MM.1S (cell line): ENCODE results near the gene NRN1.

ENCODE experiments used
- DNase-seq: peaks from one replicate; pipeline ENCODE4 v3.0.0-alpha.2; 2015
- H2AFZ ChIP-seq: fragments of 300-600 bp; sonication (generic); 2 replicates; pipeline ENCODE4 v1.6.0; 2016; ENCODE audit warnings: antibody characterized with exemption, low read length
- H3F3A ChIP-seq: fragments of 300-600 bp; sonication (generic); 2 replicates; pipeline ENCODE4 v1.6.1; 2016; ENCODE audit warnings: mild to moderate bottlenecking, antibody characterized with exemption, low read length, moderate library complexity, mixed read lengths; ENCODE audit not compliant: insufficient read depth
- H3K27ac ChIP-seq: fragments of 300-600 bp; sonication (generic); 2 replicates; pipeline ENCODE4 v1.5.1; 2016; ENCODE audit warnings: mild to moderate bottlenecking, low read length
- H3K27me3 ChIP-seq: fragments of 300-600 bp; sonication (generic); replicated peaks from 2 replicates; pipeline ENCODE4 v1.6.0; 2016; ENCODE audit warnings: low read length; ENCODE audit not compliant: insufficient read depth
- H3K36me3 ChIP-seq: fragments of 300-600 bp; sonication (generic); replicated peaks from 2 replicates; pipeline ENCODE4 v1.6.1; 2016; ENCODE audit warnings: mild to moderate bottlenecking, low read length, mixed read lengths; ENCODE audit not compliant: insufficient read depth
- H3K4me1 ChIP-seq: fragments of 300-600 bp; sonication (generic); 2 replicates; pipeline ENCODE4 v1.6.1; 2016; ENCODE audit warnings: low read length, mixed read lengths
- H3K4me2 ChIP-seq: fragments of 300-600 bp; sonication (generic); 2 replicates; pipeline ENCODE4 v1.6.0; 2016; ENCODE audit warnings: low read depth, low read length
- H3K4me3 ChIP-seq: fragments of 300-600 bp; sonication (generic); 2 replicates; pipeline ENCODE4 v1.5.1; 2016; ENCODE audit warnings: low read length, mixed read lengths
- H3K79me2 ChIP-seq: fragments of 300-600 bp; sonication (generic); 2 replicates; pipeline ENCODE4 v1.6.1; 2016; ENCODE audit warnings: mixed run types, low read length, mixed read lengths
- H3K9ac ChIP-seq: fragments of 300-600 bp; sonication (generic); 2 replicates; pipeline ENCODE4 v1.6.1; 2016; ENCODE audit warnings: low read length, mixed read lengths
- H3K9me2 ChIP-seq: fragments of 300-600 bp; sonication (generic); replicated peaks from 2 replicates; pipeline ENCODE4 v1.6.1; 2016; ENCODE audit warnings: mild to moderate bottlenecking, low read length, mixed read lengths; ENCODE audit not compliant: insufficient read depth
- H3K9me3 ChIP-seq: fragments of 300-600 bp; sonication (generic); replicated peaks from 2 replicates; pipeline ENCODE4 v1.6.1; 2016; ENCODE audit warnings: mild to moderate bottlenecking, low read length, mixed read lengths; ENCODE audit not compliant: insufficient read depth
- H4K20me1 ChIP-seq: fragments of 300-600 bp; sonication (generic); 2 replicates; pipeline ENCODE4 v1.6.1; 2016; ENCODE audit warnings: mild to moderate bottlenecking, low read length, moderate library complexity, mixed read lengths; ENCODE audit not compliant: insufficient read depth
- EZH2 ChIP-seq: fragments of 300-600 bp; sonication (generic); optimal IDR thresholded peaks from 2 replicates; pipeline ENCODE3; 2017; ENCODE audit warnings: low read depth, mild to moderate bottlenecking, antibody characterized with exemption, low read length, mixed read lengths
- EZH2phosphoT487 ChIP-seq: fragments of 300-600 bp; sonication (generic); IDR thresholded peaks from 2 replicates; pipeline ENCODE4 v1.6.1; 2018; ENCODE audit warnings: antibody characterized with exemption, low read length
- TF ChIP-seq, protein P1 (sequence below): fragments of 300-600 bp; sonication (generic); IDR thresholded peaks from 2 replicates; pipeline ENCODE4 v1.5.1; 2016; ENCODE audit warnings: antibody characterized with exemption, low read length, mixed read lengths

Gene NRN1

DNA sequence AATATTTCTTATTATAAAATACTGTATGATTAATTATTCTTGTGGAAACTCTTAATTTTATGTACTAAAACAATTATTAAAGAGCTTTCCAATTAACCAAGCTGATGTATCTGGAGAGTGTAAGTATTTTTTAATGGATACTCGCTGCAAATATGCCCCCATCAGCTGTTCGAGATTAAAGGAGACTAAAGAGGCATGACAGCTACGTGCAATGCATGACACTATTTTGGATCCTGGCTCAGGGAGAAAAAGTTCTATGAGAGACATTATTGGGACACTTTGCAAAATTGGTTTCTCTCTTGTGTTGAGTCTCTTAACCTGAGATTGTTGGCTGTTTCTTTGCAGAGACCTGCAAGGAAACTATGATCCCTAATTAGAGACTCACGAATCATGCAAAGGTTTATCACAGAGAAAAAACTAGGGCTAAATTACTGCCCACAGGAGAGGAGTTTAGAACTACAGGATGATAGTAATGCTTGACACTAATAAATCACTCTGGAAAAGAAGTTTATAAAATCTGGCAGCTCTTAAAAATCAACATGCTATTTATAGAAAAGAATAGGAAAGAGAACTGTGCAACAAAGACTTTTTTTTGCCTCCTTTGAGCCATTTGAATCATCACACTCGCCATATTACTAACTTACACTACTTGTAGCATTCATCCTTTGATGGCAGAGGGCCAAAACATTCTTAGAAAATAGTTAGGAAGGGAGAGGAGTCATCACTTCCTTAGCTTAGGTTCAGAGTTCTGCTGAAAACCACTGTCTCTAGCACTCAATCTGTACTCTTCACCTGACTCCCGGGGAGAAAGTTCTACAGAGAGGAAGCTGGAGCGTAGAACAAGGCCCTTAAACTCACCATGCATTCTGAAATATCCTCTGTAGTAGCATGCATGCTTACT is 25.3 kb downstream of the NRN1 start:
- no peaks in the 10 kb centered on the region for H3K27me3 ChIP-seq
- no peak overlapping the region for H3K4me3 ChIP-seq
- H3K9ac ChIP-seq, result no peak overlapping the region
- no peak overlapping the region for H3K4me2 ChIP-seq
- H4K20me1 ChIP-seq, result no peaks in the 10 kb centered on the region
- no peak overlapping the region for H2AFZ ChIP-seq
- no peaks in the 10 kb centered on the region for H3K79me2 ChIP-seq
- no peaks in the 10 kb centered on the region for H3F3A ChIP-seq
- H3K36me3 ChIP-seq, result no peaks in the 10 kb centered on the region
- H3K9me3 ChIP-seq, result no peaks in the 10 kb centered on the region
- no peak overlapping the region for H3K27ac ChIP-seq
- TF ChIP-seq EZH2, result no peak
- no peaks in the 10 kb centered on the region for H3K4me1 ChIP-seq
- no peak for DNase-seq
- H3K9me2 ChIP-seq, result no peaks in the 10 kb centered on the region

DNA sequence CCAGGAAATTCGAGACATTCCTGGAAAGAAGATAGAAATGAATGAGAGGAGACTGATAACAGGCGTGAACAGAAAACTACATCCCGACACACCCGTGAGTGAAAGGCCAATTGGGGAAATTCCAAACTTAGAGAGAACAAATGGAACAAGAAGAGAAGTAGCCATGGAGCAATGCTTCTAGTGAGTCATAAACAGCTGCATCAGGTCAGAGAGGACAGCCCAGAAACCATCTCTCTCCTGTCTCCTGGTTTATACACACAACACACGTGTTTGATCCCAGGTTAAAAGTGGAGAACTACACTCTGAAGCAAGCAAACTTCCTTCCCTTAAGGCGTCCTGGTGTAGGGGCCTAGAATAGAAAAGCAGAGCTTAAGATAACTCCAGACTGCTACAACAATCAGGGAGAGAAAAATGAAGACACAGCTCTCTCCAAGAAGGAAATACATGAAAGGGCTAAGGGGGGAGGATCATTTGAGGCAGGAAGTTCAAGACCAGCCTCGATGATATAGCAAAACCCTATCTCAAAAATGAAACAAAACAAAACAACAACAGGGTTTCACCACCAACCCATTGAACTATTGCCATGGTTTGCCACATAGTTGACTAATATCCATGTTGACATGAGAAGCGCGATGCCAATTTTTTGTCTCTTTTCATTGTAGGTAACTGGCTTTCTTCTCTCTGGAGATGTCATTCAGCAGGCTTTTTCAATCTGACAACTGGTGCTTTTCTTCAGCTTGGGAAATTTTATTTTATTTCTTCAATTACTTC is 26.9 kb downstream of the NRN1 start:
- H3K79me2 ChIP-seq, result no peaks in the 10 kb centered on the region
- no peaks in the 10 kb centered on the region for H4K20me1 ChIP-seq
- no peak overlapping the region for H3K4me3 ChIP-seq
- no peaks in the 10 kb centered on the region for H3K9me2 ChIP-seq
- H3K9me3 ChIP-seq, result no peaks in the 10 kb centered on the region
- H3K4me2 ChIP-seq, result no peak overlapping the region
- H3K27me3 ChIP-seq, result no peaks in the 10 kb centered on the region
- H3K4me1 ChIP-seq, result no peaks in the 10 kb centered on the region
- H3K9ac ChIP-seq, result no peak overlapping the region
- H3F3A ChIP-seq, result no peaks in the 10 kb centered on the region
- DNase-seq, result no peak
- no peak overlapping the region for H2AFZ ChIP-seq
- H3K36me3 ChIP-seq, result no peaks in the 10 kb centered on the region
- no peak overlapping the region for H3K27ac ChIP-seq
- no peak for TF ChIP-seq EZH2phosphoT487
- TF ChIP-seq, protein P1, sequence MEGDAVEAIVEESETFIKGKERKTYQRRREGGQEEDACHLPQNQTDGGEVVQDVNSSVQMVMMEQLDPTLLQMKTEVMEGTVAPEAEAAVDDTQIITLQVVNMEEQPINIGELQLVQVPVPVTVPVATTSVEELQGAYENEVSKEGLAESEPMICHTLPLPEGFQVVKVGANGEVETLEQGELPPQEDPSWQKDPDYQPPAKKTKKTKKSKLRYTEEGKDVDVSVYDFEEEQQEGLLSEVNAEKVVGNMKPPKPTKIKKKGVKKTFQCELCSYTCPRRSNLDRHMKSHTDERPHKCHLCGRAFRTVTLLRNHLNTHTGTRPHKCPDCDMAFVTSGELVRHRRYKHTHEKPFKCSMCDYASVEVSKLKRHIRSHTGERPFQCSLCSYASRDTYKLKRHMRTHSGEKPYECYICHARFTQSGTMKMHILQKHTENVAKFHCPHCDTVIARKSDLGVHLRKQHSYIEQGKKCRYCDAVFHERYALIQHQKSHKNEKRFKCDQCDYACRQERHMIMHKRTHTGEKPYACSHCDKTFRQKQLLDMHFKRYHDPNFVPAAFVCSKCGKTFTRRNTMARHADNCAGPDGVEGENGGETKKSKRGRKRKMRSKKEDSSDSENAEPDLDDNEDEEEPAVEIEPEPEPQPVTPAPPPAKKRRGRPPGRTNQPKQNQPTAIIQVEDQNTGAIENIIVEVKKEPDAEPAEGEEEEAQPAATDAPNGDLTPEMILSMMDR, result no peak
- TF ChIP-seq EZH2, result no peak

DNA sequence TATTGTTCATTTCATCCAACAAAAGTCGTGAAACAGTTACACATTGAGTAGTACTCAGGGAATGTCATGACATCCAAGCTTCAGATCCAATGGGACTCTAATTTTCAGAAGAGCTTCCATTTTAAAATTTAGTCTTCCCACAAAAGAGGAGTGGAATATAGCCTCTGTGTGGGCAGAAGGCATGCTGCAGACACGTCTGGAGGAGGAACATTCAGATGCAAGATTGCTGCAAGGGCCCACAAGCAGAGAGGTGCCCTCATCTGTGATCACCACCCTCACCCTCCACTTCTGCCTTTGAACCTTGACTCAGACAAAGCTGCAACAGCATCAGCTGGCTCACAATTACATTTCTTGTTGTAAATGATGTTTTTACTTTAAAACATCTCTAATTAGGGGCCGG is 29.9 kb downstream of the NRN1 start:
- Histone ChIP-seq H3K4me3 (no peak overlapping the region), H3K36me3 (no peaks in the 10 kb centered on the region), H3F3A (no peaks in the 10 kb centered on the region), H3K4me2 (no peak overlapping the region), H3K9me2 (no peaks in the 10 kb centered on the region), H3K4me1 (no peaks in the 10 kb centered on the region), H2AFZ (no peak overlapping the region), H3K79me2 (no peaks in the 10 kb centered on the region), H3K27me3 (no peaks in the 10 kb centered on the region), H3K9ac (no peak overlapping the region), H3K9me3 (no peaks in the 10 kb centered on the region), H4K20me1 (no peaks in the 10 kb centered on the region), H3K27ac (no peak overlapping the region)
- TF ChIP-seq EZH2 (no peak), EZH2phosphoT487 (no peak)
- TF ChIP-seq, protein P1, result no peak
- DNase-seq, result no peak
